HUDEP-2 (cell line): Measurements from ENCODE around the gene ZG16B.
A peak's percentile ranks its signal among the peaks of the same experiment; 100 is the strongest.

Source experiments
- DNase-seq, 76 experiments: peaks; one replicate each; lab custom pipeline; 2025; ENCODE audit not compliant: unreplicated experiment in 76 of 76; lab: John Stamatoyannopoulos, UW

Gene ZG16B

DNA sequence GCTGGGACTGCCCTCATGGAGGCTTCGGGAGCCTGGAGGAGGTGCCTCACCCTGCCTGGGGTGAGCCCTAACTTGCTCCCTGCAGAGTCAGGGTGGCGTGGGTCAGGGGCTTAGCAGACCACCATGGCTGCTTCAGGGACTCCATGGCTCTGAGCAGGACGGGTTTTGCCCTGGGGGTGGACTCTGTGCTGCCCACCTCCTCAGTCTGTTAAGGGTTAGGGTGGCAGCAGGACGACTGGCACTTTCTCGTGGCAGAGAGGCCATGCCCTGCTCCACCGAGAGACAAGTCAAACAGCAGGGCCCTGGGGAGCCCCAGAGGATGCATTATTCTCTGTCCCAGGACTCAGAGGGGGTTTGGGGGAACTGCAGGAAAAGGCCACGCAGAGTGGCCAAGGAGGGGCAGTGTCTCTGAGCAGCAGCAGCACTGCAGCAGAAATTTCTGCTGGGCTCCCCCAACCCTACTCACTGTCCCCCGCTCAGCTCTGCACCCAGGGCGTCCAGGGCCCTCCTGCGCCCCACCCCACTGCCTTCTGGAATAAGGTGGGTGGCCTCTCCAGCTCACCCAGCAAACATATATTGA lies 29.7 kb downstream of the ZG16B start:
- no peak for DNase-seq

DNA sequence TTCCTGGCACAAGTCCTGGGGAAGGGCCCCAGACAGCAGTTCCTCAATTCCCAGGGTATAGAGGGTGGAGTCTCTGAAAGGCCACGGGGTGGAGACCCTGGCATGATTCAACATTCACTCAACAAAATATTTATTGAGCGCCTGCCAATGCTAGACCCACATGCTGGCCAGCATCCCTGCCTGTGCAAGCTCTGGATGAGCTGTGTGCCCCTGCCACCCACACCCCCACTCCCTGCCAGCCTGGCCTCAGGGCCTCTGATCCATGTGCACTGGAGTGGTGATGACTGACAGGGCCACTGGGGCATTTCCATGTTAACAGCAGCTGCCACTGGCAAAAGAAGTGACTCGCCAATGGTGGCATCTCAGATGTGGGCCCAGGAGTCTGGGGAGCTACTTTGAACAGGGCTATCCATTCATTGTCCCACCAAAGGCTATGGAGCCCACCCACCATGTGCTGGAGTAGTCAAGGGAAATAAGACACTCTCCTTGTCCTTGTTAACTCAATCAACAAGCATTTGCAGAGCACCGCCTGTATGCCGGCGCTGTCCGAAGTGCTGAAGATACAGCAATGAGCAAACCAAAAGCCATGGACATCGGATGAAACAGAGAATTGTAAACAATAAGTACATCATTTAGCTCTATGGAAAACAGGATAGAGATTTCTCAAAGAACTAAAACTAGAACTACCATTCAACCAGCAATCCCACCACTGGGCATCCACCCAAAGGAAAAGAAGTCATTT lies 30.9 kb downstream of the ZG16B start:
- DNase-seq, result peak in 1 of 76 experiments; percentile 2

DNA sequence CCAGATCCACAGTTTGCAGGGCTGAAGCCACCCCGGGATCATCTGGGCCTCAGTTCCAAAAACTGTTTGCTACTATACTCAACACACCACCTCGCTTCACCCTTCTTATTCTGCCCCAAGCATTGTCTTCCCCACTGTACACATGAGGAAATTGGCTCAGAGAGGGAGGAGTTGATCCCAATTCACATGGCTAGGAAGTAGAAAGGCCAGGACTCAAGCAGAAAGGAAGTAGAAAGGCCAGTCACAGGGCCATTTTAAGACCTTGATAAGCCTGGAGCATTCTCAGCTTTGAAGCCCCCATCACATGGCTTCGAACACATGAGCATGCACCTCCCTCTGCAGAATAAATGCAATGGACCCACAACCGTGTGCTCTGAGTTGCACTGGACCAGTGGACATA lies 35.5 kb downstream of the ZG16B start:
- no peak for DNase-seq

DNA sequence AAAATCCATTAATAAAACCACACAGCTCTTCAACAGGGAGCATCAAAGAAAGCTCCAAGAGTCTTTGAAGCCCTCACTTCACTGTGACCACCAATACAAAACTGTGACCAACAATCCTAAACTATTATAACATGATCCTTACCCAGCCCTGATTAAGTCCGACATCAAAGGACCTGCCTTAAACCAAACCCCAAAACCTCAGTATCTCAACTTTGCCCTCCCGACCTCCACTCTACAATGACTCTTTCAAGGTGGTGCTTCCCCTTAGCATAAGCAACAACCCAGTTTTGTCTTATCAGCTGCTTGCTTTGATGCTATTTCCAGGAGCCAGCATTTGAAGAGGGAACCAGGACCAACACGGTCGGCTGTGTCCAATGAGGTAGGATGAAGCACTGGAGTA lies 36.3 kb downstream of the ZG16B start:
- DNase-seq, result no peak

DNA sequence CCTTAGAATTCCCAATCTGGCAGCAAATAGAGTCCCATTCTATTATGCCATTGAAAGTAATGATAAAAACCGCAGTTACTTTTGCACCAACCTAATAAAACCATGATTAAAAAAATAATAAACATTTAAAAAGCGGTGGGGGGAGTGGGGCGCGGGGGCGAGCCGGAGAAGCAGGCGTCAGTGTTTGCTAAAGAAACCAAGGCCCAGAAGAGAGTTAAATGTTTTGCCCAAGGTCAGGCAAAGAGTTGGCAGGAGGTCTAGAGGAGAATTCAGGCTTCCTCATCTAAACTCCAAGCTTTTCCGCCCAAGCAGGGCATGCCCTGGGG lies 37.5 kb downstream of the ZG16B start:
- no peak for DNase-seq

DNA sequence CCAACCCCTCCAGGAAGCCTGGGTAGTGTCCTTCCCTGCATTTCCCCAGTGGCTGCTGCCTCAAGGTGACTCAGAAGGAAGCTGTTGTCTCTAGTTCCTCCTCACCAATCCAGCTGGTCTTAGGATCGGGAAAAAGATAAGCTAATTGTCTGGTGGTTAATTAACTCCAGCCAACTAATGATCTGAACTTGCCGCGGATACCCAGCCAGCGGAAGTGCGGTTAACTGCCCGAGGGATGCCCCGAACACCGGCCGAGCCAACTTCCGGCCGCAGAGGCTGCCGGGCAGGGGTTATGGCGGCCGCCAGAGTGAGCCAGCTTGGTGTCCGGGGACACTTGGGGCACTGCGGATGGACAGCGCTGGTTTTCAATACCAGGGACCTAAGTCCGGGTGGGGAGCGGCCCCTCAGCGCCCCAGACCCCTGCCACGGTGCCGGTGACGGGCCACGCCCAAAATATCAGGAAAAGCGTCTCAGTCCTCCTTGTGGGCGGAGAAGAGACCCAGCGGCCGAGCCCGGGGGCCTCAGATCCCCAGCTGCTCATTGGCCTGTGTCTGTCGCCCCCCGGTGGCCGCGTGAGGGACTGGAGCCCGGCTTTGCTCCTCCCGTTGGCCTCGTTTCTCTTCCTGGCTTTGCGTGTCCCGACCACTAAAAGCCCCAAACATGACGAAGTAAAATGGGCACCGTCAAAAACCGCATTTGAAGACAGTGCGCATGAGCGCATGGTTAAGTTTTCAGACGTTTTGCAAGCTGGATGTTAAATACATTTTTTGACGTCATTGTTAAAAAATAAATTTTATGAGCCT lies 38.1 kb downstream of the ZG16B start:
- DNase-seq, result peak in 75 of 76 experiments; percentile 40 to 96 (median 87)

DNA sequence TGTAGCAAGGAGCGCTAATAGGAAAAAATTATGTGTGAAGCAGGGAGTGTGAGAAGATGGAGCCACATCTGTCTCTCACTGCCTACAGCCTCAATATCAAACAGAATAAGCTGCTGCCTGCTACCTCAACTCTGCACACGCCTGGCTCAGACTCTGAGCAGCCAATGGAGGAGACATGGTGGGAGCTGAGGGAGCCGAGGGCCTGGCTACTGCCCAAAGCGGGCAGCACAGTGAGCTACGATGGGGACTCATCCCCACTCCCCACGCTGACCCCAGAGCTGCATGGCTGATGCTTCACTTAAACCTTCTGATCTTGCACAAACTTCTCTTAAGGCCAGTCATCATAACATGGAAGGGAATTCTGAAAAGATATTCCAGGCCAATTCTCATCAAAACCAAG lies 41.8 kb downstream of the ZG16B start:
- DNase-seq, result no peak

DNA sequence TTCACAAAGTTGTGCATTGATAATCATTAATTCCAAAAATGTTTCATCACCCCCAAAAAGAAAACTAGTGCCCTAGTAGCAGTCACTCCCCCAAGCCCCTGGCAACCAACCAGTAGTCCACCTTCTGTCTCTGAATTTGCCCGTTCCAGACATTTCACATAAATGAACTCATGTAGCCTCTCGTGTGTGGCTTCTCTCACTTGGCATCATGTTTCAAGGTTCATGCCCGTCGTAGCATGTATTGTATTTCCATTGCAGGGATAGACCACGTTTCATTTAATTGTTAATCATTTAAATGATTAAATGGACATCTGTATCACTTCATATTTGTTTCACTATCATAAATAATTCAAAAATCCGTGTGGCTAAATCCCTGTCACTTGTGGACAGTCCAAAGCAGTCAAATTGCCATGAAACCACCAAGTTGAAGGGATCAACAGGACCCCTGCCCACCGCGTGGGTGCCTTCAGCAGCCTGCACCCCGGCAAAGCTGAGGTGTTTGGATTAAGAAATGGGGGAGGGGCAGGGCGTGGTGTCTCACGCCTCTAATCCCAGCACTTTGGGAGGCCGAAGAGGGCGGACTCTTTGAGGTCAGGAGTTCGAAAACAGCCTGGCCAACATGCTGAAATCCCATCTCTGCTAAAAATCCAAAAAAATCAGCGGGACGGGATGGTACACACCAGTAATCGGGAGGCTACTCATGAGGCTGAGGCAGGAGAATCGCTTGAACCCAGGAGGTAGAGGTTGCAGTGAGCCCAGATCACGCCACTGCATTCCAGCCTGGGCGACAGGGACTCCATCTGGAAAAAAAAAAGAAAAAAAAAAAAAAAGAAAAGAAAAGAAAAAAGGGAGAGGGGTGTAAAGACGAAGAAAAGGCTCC lies 44.2 kb downstream of the ZG16B start:
- no peak for DNase-seq

DNA sequence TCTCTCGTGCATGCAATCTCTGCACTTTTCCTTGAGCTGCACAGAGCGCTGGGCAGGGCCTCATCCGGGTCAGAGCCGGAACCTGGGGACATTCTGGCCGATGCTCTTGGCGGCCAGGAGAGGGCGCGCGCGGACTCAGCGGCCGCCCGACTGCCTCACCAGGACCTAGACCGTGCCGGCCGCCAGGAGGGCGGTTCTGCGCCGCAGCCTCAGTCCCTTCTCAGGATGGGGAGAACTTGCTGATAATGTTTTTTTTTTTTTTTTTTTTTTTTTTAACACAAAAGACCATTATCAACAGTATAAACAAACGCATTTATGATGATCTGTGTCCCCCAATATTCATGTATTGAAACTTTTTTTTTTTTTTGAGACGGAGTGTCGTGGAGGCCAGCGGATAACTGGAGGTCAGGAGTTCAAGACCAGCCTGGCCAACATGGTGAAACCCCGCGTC lies 44.8 kb downstream of the ZG16B start:
- peak in 70 of 76 experiments; percentile 4 to 74 (median 52) for DNase-seq

DNA sequence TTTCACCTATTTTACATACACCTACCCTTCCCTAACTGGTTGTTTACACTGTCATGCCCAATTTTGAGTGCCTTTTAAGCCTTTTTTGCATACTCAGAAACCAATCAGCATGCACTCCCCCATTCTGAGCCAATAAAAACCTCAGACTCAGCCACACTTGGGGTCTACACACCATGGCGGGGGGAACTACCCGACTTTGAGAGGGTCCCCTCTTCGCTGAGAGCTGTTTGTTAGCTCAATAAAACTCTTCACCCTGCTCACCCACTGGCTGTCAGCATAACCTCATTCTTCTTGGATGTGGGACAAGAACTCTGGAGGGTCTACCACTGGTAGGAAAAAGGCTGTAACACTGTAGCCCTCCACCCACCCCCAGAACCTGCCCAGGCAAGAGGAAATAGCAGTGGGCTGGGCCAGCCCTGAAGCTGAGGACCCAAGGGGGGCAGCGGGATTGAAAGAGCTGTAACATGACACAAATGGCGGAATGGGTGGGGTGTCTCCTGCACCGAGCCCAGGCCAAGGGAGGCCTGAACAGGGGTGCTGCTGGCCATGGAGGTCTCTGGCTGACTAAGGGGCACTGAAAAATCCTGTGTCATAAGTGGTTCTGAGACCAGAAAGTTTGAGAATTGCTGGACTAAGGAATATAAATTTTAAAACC lies 49.9 kb downstream of the ZG16B start:
- DNase-seq, result no peak
